ENCODE data around the gene MAJIN.

DNA sequence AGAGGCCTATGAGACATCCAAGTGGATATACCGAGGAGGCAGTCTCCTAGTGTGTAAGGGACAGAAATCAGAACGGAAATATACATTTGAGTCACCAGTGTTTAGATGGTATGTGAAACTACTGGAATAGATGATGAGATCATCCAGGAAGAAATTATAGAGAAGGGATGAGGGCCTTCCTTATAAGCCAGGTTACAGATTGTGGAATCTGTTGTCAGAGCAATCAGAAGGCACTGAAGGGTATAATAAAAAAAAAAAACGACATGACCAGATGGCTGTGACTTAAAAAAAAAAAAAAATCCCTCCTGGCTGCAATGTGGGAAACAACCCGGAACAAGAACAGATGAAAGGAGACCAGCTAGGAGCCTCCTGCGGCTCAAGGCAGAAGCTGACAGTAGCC is 2.7 kb downstream of the MAJIN start:
- TF ChIP-seq, protein P1, sequence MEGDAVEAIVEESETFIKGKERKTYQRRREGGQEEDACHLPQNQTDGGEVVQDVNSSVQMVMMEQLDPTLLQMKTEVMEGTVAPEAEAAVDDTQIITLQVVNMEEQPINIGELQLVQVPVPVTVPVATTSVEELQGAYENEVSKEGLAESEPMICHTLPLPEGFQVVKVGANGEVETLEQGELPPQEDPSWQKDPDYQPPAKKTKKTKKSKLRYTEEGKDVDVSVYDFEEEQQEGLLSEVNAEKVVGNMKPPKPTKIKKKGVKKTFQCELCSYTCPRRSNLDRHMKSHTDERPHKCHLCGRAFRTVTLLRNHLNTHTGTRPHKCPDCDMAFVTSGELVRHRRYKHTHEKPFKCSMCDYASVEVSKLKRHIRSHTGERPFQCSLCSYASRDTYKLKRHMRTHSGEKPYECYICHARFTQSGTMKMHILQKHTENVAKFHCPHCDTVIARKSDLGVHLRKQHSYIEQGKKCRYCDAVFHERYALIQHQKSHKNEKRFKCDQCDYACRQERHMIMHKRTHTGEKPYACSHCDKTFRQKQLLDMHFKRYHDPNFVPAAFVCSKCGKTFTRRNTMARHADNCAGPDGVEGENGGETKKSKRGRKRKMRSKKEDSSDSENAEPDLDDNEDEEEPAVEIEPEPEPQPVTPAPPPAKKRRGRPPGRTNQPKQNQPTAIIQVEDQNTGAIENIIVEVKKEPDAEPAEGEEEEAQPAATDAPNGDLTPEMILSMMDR (IDR thresholded peaks at IDR 0.05): no peak
- no peak for TF ChIP-seq ZFX (IDR thresholded peaks at IDR 0.05; ENCODE audit: borderline replicate concordance)
